Transverse colon (tissue), 4 donors: ENCODE results near the gene MAP2K5. TPM values are rescaled to one million over a fixed set of nuclear protein-coding genes. Genes with fewer than 3 reads are reported as not detected.

Source experiments
- DNase-seq: peaks from one replicate; pipeline ENCODE4 v3.0.0-alpha.2; 2019
- H3K27ac ChIP-seq, 4 donors: fragments of 200-600 bp; sonication (generic); 2 replicates each; pipeline ENCODE4 v1.5.1; 2016 to 2018; ENCODE audit warnings: inconsistent platforms in 4 of 4
- H3K27me3 ChIP-seq: fragments of 200-600 bp; sonication (generic); 2 replicates; pipeline ENCODE4 v1.5.1; 2017; ENCODE audit warnings: inconsistent platforms
- H3K36me3 ChIP-seq, 4 donors: fragments of 200-600 bp; sonication (generic); 2 replicates each; pipeline ENCODE4 v1.5.1; 2017 to 2019; ENCODE audit warnings: inconsistent platforms in 4 of 4
- H3K4me1 ChIP-seq, 4 donors: fragments of 200-600 bp; sonication (generic); 2 replicates each; pipeline ENCODE4 v1.5.1; 2017 to 2020; ENCODE audit warnings: inconsistent platforms in 4 of 4
- H3K4me3 ChIP-seq, 4 donors: fragments of 200-600 bp; sonication (generic); 1 replicate in 1 of 4; 2 replicates in 3 of 4; pipeline versions ENCODE4 v1.5.1 to v1.6.1; 2017 to 2019; ENCODE audit warnings: inconsistent platforms in 4 of 4
- H3K9me3 ChIP-seq, 2 donors: fragments of 200-600 bp; sonication (generic); 2 replicates each; pipeline ENCODE4 v1.5.1; 2017 to 2019; ENCODE audit warnings: inconsistent platforms in 2 of 2
- CTCF ChIP-seq, 5 experiments: fragments of 200-600 bp in 3 of 5; fragments of 450-650 bp in 2 of 5; sonication (generic) in 3 of 5; IDR thresholded peaks; 1 replicate in 2 of 5; 2 replicates in 3 of 5; pipeline ENCODE4 v1.5.1; 2016 to 2017; ENCODE audit warnings: antibody characterized with exemption in 5 of 5, inconsistent platforms in 3 of 5, mild to moderate bottlenecking in 2 of 5, moderate library complexity in 1 of 5
- EP300 ChIP-seq: sonication (generic); formaldehyde crosslinking; IDR thresholded peaks from one replicate; pipeline ENCODE4 v1.6.1; 2017; ENCODE audit warnings: antibody characterized with exemption, low read depth
- POLR2A ChIP-seq: fragments of 450-650 bp; IDR thresholded peaks from one replicate; pipeline ENCODE4 v1.6.1; 2016; ENCODE audit warnings: antibody characterized with exemption, mild to moderate bottlenecking, moderate library complexity
- POLR2AphosphoS5 ChIP-seq, 3 donors: sonication (generic); formaldehyde crosslinking; IDR thresholded peaks; one replicate each; pipeline ENCODE4 v1.6.1; 2016; ENCODE audit warnings: antibody characterized with exemption in 3 of 3
- WGBS, 2 donors: methylation state at CpG; one replicate each; pipeline ENCODE4 v1.1.5; 2018; ENCODE audit warnings: low coverage in 1 of 2; 5-methylcytosine and 5-hydroxymethylcytosine counted together
- in situ Hi-C, 4 donors: fragments of 200-750 bp; cut with MboI; loops; one replicate each; pipeline versions ENCODE4 v1.15.0 to v1.15.1; 2017; ENCODE audit warnings: low sequenced_read_pairs in 3 of 4, low pct_ligation_motif_present in 1 of 4, low pct_unique_long_range_greater_than_20kb in 1 of 4
- intact Hi-C: fragments of 100-400 bp; cut with DNase I; formaldehyde crosslinking; loops from one replicate; pipeline ENCODE4 v1.15.1; 2023; ENCODE audit warnings: low total_unique reads
- total RNA-seq, 4 donors: library from RNA; depleted of rRNA; stranded (reverse); fragments of >200 nt; gene quantifications; one replicate each; pipeline ENCODE4 v1.1.0, GENCODE V29; 2016

The MAP2K5 gene
- total RNA-seq, 4 donors from 2014 or later = 19.8 to 320 (median 21.1) TPM

- intact Hi-C loops (no loop called here), in situ Hi-C loops (no loop called here)
- WGBS, 2 donors = 82 to 83% methylated on average over 1 of the region's 1 CpG
- H3K4me3 ChIP-seq = no peak overlapping the region
- no peak overlapping the region for H3K27ac ChIP-seq
- no peak for TF ChIP-seq POLR2A
- TF ChIP-seq CTCF (IDR thresholded peaks at IDR 0.05) = no peak
- no peak for TF ChIP-seq POLR2AphosphoS5 (IDR thresholded peaks at IDR 0.05)
- no peak for TF ChIP-seq EP300
- H3K9me3 ChIP-seq = no peaks in the 10 kb centered on the region
- DNase-seq = no peak
- peaks cover 0 to 6% (median 4%) of the 10 kb centered on the region in 4 donors for H3K4me1 ChIP-seq
- H3K27me3 ChIP-seq = no peaks in the 10 kb centered on the region
- H3K36me3 ChIP-seq = no peaks in the 10 kb centered on the region
These were observed 213.4 kb downstream of the MAP2K5 start for GRCh38 chr15:67755936-67756335.

GRCh38 chr15:67758619-67759300 is 216.3 kb downstream of the MAP2K5 start:
- Histone ChIP-seq H3K27me3 (no peaks in the 10 kb centered on the region), H3K36me3 (no peaks in the 10 kb centered on the region), H3K27ac (no peak overlapping the region), H3K4me1 (peaks cover 0 to 25% (median 15%) of the 10 kb centered on the region in 4 donors), H3K4me3 (no peak overlapping the region), H3K9me3 (no peaks in the 10 kb centered on the region)
- in situ Hi-C loops (no loop called here), intact Hi-C loops (no loop called here)
- DNase-seq = no peak
- TF ChIP-seq CTCF (IDR thresholded peaks at IDR 0.05) (no peak), EP300 (no peak), POLR2A (no peak), POLR2AphosphoS5 (IDR thresholded peaks at IDR 0.05) (no peak)
- 93 to 100% methylated on average over 4 to 7 of the region's 7 CpGs for WGBS, 2 donors

GRCh38 chr15:67760901-67761300 is 218.4 kb downstream of the MAP2K5 start:
- intact Hi-C loops = no loop called here

GRCh38 chr15:67761343-67761742 is 218.8 kb downstream of the MAP2K5 start:
- peak overlapping the region; percentile 15 to 68 (median 45) for H3K27ac ChIP-seq
- peaks cover 0 to 25% (median 15%) of the 10 kb centered on the region in 4 donors for H3K4me1 ChIP-seq
- intact Hi-C loops = no loop called here
- H3K4me3 ChIP-seq = no peak overlapping the region
- H3K36me3 ChIP-seq = no peaks in the 10 kb centered on the region
- DNase-seq = peak; percentile 9
- no peaks in the 10 kb centered on the region for H3K9me3 ChIP-seq
- in situ Hi-C loops = no loop called here
- WGBS, 2 donors = 21 to 35% methylated on average over 4 of the region's 4 CpGs
- no peaks in the 10 kb centered on the region for H3K27me3 ChIP-seq
- TF ChIP-seq CTCF (IDR thresholded peaks at IDR 0.05) (no peak), POLR2AphosphoS5 (IDR thresholded peaks at IDR 0.05) (no peak), POLR2A (no peak), EP300 (no peak)

More at GRCh38 chr15:67760901-67761300, 218.4 kb downstream of the MAP2K5 start:
- Histone ChIP-seq H3K4me3 (no peak overlapping the region), H3K4me1 (peaks cover 0 to 25% (median 15%) of the 10 kb centered on the region in 4 donors), H3K27ac (peak overlapping the region; percentile 15 to 68 (median 45)), H3K36me3 (no peaks in the 10 kb centered on the region), H3K27me3 (no peaks in the 10 kb centered on the region), H3K9me3 (no peaks in the 10 kb centered on the region)
- WGBS, 2 donors = 70% methylated on average over 6 of the region's 6 CpGs; no CpG with 5 or more reads in 1 of the 2 donors
- TF ChIP-seq POLR2AphosphoS5 (IDR thresholded peaks at IDR 0.05) (no peak), POLR2A (no peak), EP300 (no peak), CTCF (IDR thresholded peaks at IDR 0.05) (no peak)
- no peak for DNase-seq
- in situ Hi-C loops = no loop called here
